Activated CD8-positive, alpha-beta T cell treated with anti-CD3 and anti-CD28 coated beads for 36 hours (primary cell): ENCODE data around the gene CHCHD3. TPM values are rescaled to one million over a fixed set of nuclear protein-coding genes. Genes with fewer than 3 reads are reported as not detected.

Experiments
- ATAC-seq: fragments of 200-7000 bp; cut with Tn5 transposase; one replicate; pipeline ENCODE4 v1.10.0; 2021; ENCODE audit warnings: mild to moderate bottlenecking, moderate library complexity
- CTCF ChIA-PET: fragments of 350-600 bp; sonication (Branson Sonifier 250); formaldehyde crosslinking; loops from one replicate; lab custom pipeline; 2021; ENCODE audit warnings: antibody characterized with exemption; lab: Charles Lee
- POLR2A ChIA-PET: fragments of 350-600 bp; sonication (Branson Sonifier 250); formaldehyde crosslinking; loops from one replicate; lab custom pipeline; 2021; ENCODE audit warnings: antibody characterized with exemption; lab: Charles Lee
- DNase-seq: peaks from one replicate; pipeline ENCODE4 v3.0.0-alpha.2; 2020
- H3K27ac Mint-ChIP-seq: one replicate; pipeline ENCODE4 v1.8.0; 2021; ENCODE audit warnings: mild to moderate bottlenecking, mixed read lengths
- H3K27me3 Mint-ChIP-seq: one replicate; pipeline ENCODE4 v1.8.0; 2021; ENCODE audit warnings: mixed read lengths
- H3K36me3 Mint-ChIP-seq: one replicate; pipeline ENCODE4 v1.8.0; 2021; ENCODE audit warnings: low read depth, mixed read lengths
- H3K4me1 Mint-ChIP-seq: one replicate; pipeline ENCODE4 v1.8.0; 2021; ENCODE audit warnings: low read depth, mixed read lengths
- H3K4me3 Mint-ChIP-seq: one replicate; pipeline ENCODE4 v1.8.0; 2021; ENCODE audit warnings: mild to moderate bottlenecking, moderate library complexity, mixed read lengths
- H3K9me3 Mint-ChIP-seq: one replicate; pipeline ENCODE4 v1.8.0; 2021; ENCODE audit warnings: mixed read lengths
- intact Hi-C: fragments of 100-400 bp; cut with micrococcal nuclease; formaldehyde crosslinking; loops from one replicate; pipeline ENCODE4 v1.10.0; 2022
- total RNA-seq, 2 experiments: library from RNA; stranded (reverse); gene quantifications; one replicate each; pipeline ENCODE4 v1.2.3, GENCODE V29; 2021
- TF ChIP-seq, protein P1 (sequence below): fragments of 200-600 bp; IDR thresholded peaks from one replicate; pipeline ENCODE4 v1.8.0; 2022; ENCODE audit warnings: antibody characterized with exemption, mild to moderate bottlenecking

CHCHD3 gene
- total RNA-seq, 2 experiments from 2014 or later = 61.4 to 63.4 TPM

- Mint-ChIP-seq H3K27me3 (no peaks in the 10 kb centered on the region), H3K4me1 (peaks cover 15% of the 10 kb centered on the region), H3K9me3 (peaks cover 2% of the 10 kb centered on the region), H3K4me3 (no peak overlapping the region), H3K36me3 (peaks cover 12% of the 10 kb centered on the region), H3K27ac (no peak overlapping the region)
- no peak for DNase-seq
- no peak for ATAC-seq
- intact Hi-C loops = no loop called here
- ChIA-PET CTCF (no interaction called here), POLR2A (no interaction called here)
- TF ChIP-seq, protein P1, sequence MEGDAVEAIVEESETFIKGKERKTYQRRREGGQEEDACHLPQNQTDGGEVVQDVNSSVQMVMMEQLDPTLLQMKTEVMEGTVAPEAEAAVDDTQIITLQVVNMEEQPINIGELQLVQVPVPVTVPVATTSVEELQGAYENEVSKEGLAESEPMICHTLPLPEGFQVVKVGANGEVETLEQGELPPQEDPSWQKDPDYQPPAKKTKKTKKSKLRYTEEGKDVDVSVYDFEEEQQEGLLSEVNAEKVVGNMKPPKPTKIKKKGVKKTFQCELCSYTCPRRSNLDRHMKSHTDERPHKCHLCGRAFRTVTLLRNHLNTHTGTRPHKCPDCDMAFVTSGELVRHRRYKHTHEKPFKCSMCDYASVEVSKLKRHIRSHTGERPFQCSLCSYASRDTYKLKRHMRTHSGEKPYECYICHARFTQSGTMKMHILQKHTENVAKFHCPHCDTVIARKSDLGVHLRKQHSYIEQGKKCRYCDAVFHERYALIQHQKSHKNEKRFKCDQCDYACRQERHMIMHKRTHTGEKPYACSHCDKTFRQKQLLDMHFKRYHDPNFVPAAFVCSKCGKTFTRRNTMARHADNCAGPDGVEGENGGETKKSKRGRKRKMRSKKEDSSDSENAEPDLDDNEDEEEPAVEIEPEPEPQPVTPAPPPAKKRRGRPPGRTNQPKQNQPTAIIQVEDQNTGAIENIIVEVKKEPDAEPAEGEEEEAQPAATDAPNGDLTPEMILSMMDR = no peak
Observed at GRCh38 chr7:133027397-133027796, 54.5 kb downstream of the CHCHD3 start.

DNA sequence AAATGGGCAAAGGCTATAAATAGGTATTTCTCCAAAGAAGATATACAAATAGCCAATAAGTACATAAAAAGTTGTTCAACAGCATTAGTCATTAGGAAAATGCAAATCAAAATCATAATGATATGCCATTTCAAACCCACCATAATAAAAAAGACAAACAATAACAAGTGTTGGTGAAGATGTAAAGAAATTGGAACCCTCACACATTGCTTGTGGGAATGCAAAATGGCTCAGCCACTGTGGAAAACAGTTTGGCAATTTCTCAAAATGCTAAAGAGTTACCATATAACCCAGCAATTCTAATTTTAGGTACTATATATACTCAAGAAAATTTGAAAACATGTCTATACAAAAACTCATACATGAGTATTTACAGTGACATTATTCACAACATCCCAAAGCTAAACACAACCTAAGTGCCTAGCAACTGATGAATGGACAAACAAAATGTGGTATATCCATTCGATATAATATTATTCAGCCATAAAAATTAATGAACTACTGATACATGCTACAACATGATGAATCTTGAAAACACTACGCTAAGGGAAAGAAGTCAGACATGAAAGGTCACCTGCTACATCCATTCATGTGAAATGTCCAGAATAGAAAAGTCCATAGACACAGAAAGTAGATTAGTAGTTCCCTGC is 55.6 kb downstream of the CHCHD3 start:
- Mint-ChIP-seq H3K27ac (no peak overlapping the region), H3K9me3 (peaks cover 2% of the 10 kb centered on the region), H3K4me1 (peaks cover 15% of the 10 kb centered on the region), H3K36me3 (peaks cover 17% of the 10 kb centered on the region), H3K27me3 (no peaks in the 10 kb centered on the region), H3K4me3 (no peak overlapping the region)
- TF ChIP-seq, protein P1 = no peak
- DNase-seq = no peak
- POLR2A ChIA-PET = no interaction called here
- intact Hi-C loops = no loop called here
- ATAC-seq = no peak
- CTCF ChIA-PET = no interaction called here

GRCh38 chr7:133025056-133025455 is 56.8 kb downstream of the CHCHD3 start:
- no peak for DNase-seq
- intact Hi-C loops = no loop called here
- ChIA-PET POLR2A (no interaction called here), CTCF (no interaction called here)
- ATAC-seq = no peak
- peaks cover 9% of the 10 kb centered on the region for H3K4me1 Mint-ChIP-seq
- TF ChIP-seq, protein P1 = no peak
- H3K27me3 Mint-ChIP-seq = no peaks in the 10 kb centered on the region
- H3K4me3 Mint-ChIP-seq = no peak overlapping the region
- no peak overlapping the region for H3K27ac Mint-ChIP-seq
- peaks cover 2% of the 10 kb centered on the region for H3K9me3 Mint-ChIP-seq
- peaks cover 24% of the 10 kb centered on the region for H3K36me3 Mint-ChIP-seq

- ATAC-seq (no peak), DNase-seq (no peak)
- H3K27ac Mint-ChIP-seq = no peak overlapping the region
- peaks cover 4% of the 10 kb centered on the region for H3K4me1 Mint-ChIP-seq
- peaks cover 2% of the 10 kb centered on the region for H3K9me3 Mint-ChIP-seq
- peaks cover 24% of the 10 kb centered on the region for H3K36me3 Mint-ChIP-seq
- CTCF ChIA-PET = no interaction called here
- H3K4me3 Mint-ChIP-seq = no peak overlapping the region
- intact Hi-C loops = no loop called here
- H3K27me3 Mint-ChIP-seq = no peaks in the 10 kb centered on the region
- TF ChIP-seq, protein P1 = no peak
- POLR2A ChIA-PET = no interaction called here
Observed at GRCh38 chr7:133024596-133024995, 57.3 kb downstream of the CHCHD3 start.

DNA sequence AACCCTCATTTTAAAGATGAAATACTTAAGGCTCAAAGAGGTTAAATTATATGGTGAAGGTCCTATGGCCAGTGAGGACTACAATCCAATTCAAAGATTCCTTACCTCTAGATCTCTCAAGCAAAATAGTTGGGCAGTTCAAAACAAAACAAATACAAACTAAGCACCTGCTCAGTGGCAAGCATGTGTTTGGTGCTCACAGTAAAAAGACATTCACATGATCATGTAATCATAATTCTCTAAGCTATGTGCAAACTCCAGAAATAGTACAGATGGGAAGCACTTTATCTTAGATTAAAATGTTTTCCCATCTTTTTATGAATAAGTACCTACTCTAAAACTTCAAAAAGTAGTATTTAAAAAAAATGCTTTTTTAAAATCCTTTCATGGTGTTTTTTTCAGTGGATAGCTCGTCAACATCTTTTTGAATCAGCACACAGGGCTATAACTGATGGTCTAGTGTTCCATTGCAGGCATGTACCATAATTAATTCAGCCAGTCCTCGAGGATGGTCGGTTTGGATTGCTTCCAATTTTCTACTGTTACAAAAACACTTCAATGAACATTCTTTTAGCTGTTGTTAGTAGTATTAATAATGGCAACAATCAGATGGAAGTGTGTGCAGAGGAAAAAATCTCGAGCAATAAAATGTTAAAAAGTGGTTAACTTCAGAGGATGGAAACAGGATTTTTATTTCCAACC is 58.4 kb downstream of the CHCHD3 start:
- Mint-ChIP-seq H3K27ac (no peak overlapping the region), H3K9me3 (peaks cover 2% of the 10 kb centered on the region), H3K27me3 (no peaks in the 10 kb centered on the region), H3K36me3 (peaks cover 23% of the 10 kb centered on the region), H3K4me1 (peaks cover 3% of the 10 kb centered on the region), H3K4me3 (no peak overlapping the region)
- DNase-seq = no peak
- POLR2A ChIA-PET = no interaction called here
- ATAC-seq = no peak
- CTCF ChIA-PET = no interaction called here
- TF ChIP-seq, protein P1 = no peak
- intact Hi-C loops = no loop called here
